ENCODE data around the gene HAPLN2.

DNA sequence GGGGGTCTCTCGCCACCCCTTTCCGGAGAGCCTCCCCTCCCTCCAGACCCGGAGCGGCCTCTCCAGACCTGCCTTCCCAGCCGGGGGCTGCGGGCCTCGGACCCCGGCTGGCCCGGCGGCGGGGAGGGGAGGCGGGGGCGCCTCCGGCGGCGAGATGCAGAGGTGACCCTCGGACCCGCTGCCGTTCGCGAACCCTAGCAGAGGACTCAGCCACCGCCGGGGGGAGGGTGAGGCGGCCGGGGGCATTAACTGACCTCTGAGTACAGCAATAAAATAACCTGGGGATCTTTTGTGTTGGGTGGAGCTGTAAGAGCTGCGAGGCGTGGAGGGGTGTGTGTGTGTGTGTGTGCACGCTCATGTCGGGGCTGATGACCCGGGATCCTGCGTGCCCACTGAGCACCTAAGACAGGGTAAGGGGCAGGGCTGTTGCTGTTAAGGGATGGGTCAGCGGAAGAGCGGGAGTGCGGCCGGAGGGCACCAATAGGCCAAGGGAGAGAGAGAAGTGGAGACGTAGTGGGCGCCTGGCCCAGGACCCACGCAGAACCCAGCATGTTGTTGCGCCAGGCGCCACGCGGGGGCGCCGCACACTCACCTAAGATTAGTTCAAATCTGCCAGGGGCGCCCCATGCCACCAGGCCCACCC lies 6.3 kb downstream of the HAPLN2 start:
- TF ChIP-seq, protein P1, sequence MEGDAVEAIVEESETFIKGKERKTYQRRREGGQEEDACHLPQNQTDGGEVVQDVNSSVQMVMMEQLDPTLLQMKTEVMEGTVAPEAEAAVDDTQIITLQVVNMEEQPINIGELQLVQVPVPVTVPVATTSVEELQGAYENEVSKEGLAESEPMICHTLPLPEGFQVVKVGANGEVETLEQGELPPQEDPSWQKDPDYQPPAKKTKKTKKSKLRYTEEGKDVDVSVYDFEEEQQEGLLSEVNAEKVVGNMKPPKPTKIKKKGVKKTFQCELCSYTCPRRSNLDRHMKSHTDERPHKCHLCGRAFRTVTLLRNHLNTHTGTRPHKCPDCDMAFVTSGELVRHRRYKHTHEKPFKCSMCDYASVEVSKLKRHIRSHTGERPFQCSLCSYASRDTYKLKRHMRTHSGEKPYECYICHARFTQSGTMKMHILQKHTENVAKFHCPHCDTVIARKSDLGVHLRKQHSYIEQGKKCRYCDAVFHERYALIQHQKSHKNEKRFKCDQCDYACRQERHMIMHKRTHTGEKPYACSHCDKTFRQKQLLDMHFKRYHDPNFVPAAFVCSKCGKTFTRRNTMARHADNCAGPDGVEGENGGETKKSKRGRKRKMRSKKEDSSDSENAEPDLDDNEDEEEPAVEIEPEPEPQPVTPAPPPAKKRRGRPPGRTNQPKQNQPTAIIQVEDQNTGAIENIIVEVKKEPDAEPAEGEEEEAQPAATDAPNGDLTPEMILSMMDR (IDR thresholded peaks at IDR 0.05), result peak; percentile 55 to 76 (median 58)
- no peak for TF ChIP-seq POLR2A (IDR thresholded peaks at IDR 0.05)

Data from thyroid gland (tissue), 4 donors.